H1 (cell line): ENCODE measurements around the gene BCL2L11. TPM values are rescaled to one million over a fixed set of nuclear protein-coding genes. Genes with fewer than 3 reads are reported as not detected.

Experiments used
- ATF2 ChIP-seq: IDR thresholded peaks from 2 replicates; pipeline ENCODE4 v1.6.1; 2012; ENCODE audit warnings: low read length, inconsistent platforms
- polyA plus RNA-seq, 7 experiments: library from polyadenylated mRNA; depleted of rRNA in 3 of 7; stranded (reverse) in 5 of 7; unstranded in 2 of 7; fragments of >200 nt in 5 of 7; fragments of 200-250 nt in 2 of 7; gene quantifications; 1 replicate in 5 of 7; 2 replicates in 1 of 7; 4 replicates in 1 of 7; pipeline versions ENCODE4 v1.2.1 to v1.2.3, GENCODE V29; 2011 to 2013; ENCODE audit warnings: missing spikeins in 2 of 7, mixed read lengths in 2 of 7
- total RNA-seq: library from RNA; stranded (reverse); fragmentation: NEBNext Ultra II Directional; extraction: Animal tissue kit (Norgen Biotek cat#: 25700); gene quantifications from 2 replicates; pipeline ENCODE4 v1.2.1, GENCODE V29; 2021

Gene BCL2L11
- total and polyA plus RNA-seq, 2 of the 8 experiments (the other 6 are each of a cell fraction or from before 2014, with no cell fraction given): 7.5 to 22.9 TPM

GRCh38 chr2:111204706-111205105, 84.0 kb downstream of the BCL2L11 start (continued):
- no peak for TF ChIP-seq ATF2
